Large intestine (tissue), 3 donors: ENCODE data around the gene JAG2. TPM values are rescaled to one million over a fixed set of nuclear protein-coding genes. Genes with fewer than 3 reads are reported as not detected.
A peak's percentile ranks its signal among the peaks of the same experiment; 100 is the strongest.

Experiments used
- DNase-seq, 2 donors: peaks; one replicate each; pipeline versions ENCODE4 v3.0.0 to v3.0.0-alpha.2; 2013
- H3K27ac ChIP-seq: one replicate; pipeline ENCODE4 v1.5.1; 2013; ENCODE audit warnings: low read length
- H3K27me3 ChIP-seq: 2 replicates; pipeline ENCODE4 v1.6.1; 2013; ENCODE audit warnings: low read length; ENCODE audit not compliant: control insufficient read depth, insufficient read depth
- H3K36me3 ChIP-seq: 2 replicates; pipeline ENCODE4 v1.6.1; 2013; ENCODE audit warnings: low read length; ENCODE audit not compliant: control insufficient read depth, insufficient read depth
- H3K4me1 ChIP-seq: one replicate; pipeline ENCODE4 v1.6.1; 2013; ENCODE audit warnings: low read length; ENCODE audit not compliant: control insufficient read depth, insufficient read depth
- H3K4me3 ChIP-seq: one replicate; pipeline ENCODE4 v1.5.1; 2013; ENCODE audit warnings: low read length
- H3K9me3 ChIP-seq: one replicate; pipeline ENCODE4 v1.6.1; 2013; ENCODE audit warnings: mild to moderate bottlenecking, low read depth, low read length, moderate library complexity; ENCODE audit not compliant: control insufficient read depth
- WGBS: methylation state at CpG from one replicate; pipeline ENCODE4 v1.1.5; 2013; ENCODE audit warnings: low lambda C conversion rate; ENCODE audit not compliant: insufficient coverage; 5-methylcytosine and 5-hydroxymethylcytosine counted together
- polyA plus RNA-seq: library from polyadenylated mRNA; unstranded; fragments of 120-200 nt; gene quantifications from one replicate; pipeline ENCODE4 v1.2.1, GENCODE V29; 2013

Gene JAG2
- polyA plus RNA-seq, 1 donor, result 11.0 TPM

- no peak for DNase-seq
- Histone ChIP-seq H3K4me3 (no peak overlapping the region), H3K4me1 (peaks cover 8% of the 10 kb centered on the region), H3K27me3 (peaks cover 2% of the 10 kb centered on the region), H3K9me3 (peaks cover 8% of the 10 kb centered on the region), H3K36me3 (no peaks in the 10 kb centered on the region), H3K27ac (no peak overlapping the region)
- 60% methylated on average over 1 of the region's 8 CpGs for WGBS
Measured at GRCh38 chr14:105098316-105098715, 70.3 kb downstream of the JAG2 start.

- DNase-seq, result no peak
- H3K36me3 ChIP-seq, result no peaks in the 10 kb centered on the region
- no peaks in the 10 kb centered on the region for H3K27me3 ChIP-seq
- WGBS, result no CpG with 5 or more reads among the region's 7 CpGs
- H3K4me3 ChIP-seq, result no peak overlapping the region
- H3K27ac ChIP-seq, result no peak overlapping the region
- H3K9me3 ChIP-seq, result peaks cover 8% of the 10 kb centered on the region
- H3K4me1 ChIP-seq, result peaks cover 10% of the 10 kb centered on the region
Measured at GRCh38 chr14:105097794-105098127, 70.8 kb downstream of the JAG2 start.

- Histone ChIP-seq H3K36me3 (no peaks in the 10 kb centered on the region), H3K4me1 (peaks cover 23% of the 10 kb centered on the region), H3K27me3 (no peaks in the 10 kb centered on the region), H3K27ac (no peak overlapping the region), H3K9me3 (peaks cover 8% of the 10 kb centered on the region), H3K4me3 (no peak overlapping the region)
- no peak for DNase-seq
- no CpG with 5 or more reads among the region's 15 CpGs for WGBS
Measured at GRCh38 chr14:105096206-105096875, 72.2 kb downstream of the JAG2 start.

- Histone ChIP-seq H3K36me3 (no peaks in the 10 kb centered on the region), H3K27ac (no peak overlapping the region), H3K9me3 (peaks cover 8% of the 10 kb centered on the region), H3K4me1 (peaks cover 32% of the 10 kb centered on the region), H3K27me3 (no peaks in the 10 kb centered on the region), H3K4me3 (no peak overlapping the region)
- no CpG with 5 or more reads among the region's 7 CpGs for WGBS
- no peak for DNase-seq
Measured at GRCh38 chr14:105095236-105095805, 73.3 kb downstream of the JAG2 start.

GRCh38 chr14:105094193-105094907, 74.2 kb downstream of the JAG2 start:
- peak in 1 of 2 donors; percentile 26 for DNase-seq
- Histone ChIP-seq H3K27me3 (no peaks in the 10 kb centered on the region), H3K27ac (peak overlapping the region; percentile 96), H3K9me3 (peaks cover 4% of the 10 kb centered on the region), H3K4me3 (peak overlapping the region; percentile 93), H3K36me3 (no peaks in the 10 kb centered on the region), H3K4me1 (peaks cover 33% of the 10 kb centered on the region)
- WGBS, result no CpG with 5 or more reads among the region's 14 CpGs

- WGBS, result no CpG with 5 or more reads among the region's 76 CpGs
- H3K4me1 ChIP-seq, result peaks cover 40% of the 10 kb centered on the region
- DNase-seq, result peak; percentile 85 to 92
Measured at GRCh38 chr14:105093431-105094192, 75.0 kb downstream of the JAG2 start.

DNA sequence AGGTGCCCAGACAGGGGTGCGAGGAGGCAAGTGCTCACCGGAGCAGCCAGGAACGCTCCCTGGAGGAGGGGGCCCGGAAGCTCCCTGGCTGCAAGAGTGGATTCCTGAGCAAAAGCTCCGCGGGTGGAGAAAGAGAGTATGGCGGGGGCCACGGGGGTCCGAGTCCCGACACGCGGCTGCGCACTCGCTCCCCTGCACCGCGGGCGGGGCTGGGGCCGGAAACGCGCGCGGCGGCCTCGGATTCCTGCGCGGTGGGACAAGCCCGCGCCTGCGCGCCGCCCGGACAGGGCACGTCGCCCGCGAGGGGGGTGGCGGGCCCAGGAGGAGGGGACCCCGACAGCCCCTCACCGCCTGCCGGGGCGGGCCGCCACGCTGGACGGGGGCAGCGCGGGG, 75.5 kb downstream of the JAG2 start:
- WGBS, result no CpG with 5 or more reads among the region's 46 CpGs
- Histone ChIP-seq H3K9me3 (peaks cover 4% of the 10 kb centered on the region), H3K27ac (peak overlapping the region; percentile 97), H3K36me3 (no peaks in the 10 kb centered on the region), H3K4me3 (peak overlapping the region; percentile 64), H3K4me1 (peaks cover 43% of the 10 kb centered on the region), H3K27me3 (peaks cover 8% of the 10 kb centered on the region)
- no peak for DNase-seq

More at GRCh38 chr14:105093431-105094192, 75.0 kb downstream of the JAG2 start:
- Histone ChIP-seq H3K4me3 (peak overlapping the region; percentile 93), H3K27ac (peak overlapping the region; percentile 96), H3K36me3 (no peaks in the 10 kb centered on the region), H3K9me3 (peaks cover 4% of the 10 kb centered on the region), H3K27me3 (peaks cover 2% of the 10 kb centered on the region)

DNA sequence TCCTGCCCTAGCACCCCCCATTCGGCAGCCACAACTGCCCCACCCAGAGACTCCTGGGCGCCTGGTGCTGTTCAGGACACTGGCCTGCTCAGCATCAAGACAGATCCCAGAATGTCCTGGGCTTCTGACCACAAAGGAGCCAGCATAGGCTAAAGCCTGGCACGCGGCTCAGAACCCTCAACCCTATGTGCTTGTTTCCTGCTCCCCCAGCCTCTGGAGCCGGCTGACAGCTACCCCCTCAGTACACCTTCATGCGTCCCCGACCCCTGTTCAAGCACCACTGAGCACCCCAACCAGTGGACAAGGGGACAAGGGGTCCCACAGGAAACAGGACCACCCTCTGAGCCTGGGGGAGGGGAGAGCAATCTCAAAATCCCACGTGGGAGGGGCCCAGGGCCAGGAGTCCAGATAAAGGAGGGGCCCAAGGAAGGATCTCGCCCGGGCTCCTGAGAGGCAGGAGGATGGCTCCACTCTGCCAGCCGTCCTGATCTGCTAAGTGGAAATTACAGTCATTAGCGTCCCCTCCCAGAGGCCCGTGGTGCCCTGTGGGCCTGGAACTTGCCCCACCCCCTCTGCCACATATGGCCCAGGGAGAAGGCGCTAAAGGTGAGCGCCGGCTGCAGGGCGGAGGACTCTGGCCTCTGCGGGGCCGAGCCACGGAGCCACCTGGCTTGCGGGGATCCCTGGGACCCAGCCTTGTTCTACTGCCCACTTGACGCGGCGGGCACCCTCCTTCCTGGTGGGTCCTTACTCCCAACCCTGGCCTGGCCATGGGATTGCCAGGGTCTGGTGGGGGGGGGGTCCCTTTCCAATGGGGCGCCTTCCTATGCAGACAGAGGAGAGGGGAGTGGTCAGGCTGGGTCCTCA, 76.2 kb downstream of the JAG2 start:
- no CpG with 5 or more reads among the region's 25 CpGs for WGBS
- Histone ChIP-seq H3K27ac (peak overlapping the region; percentile 97), H3K36me3 (no peaks in the 10 kb centered on the region), H3K9me3 (peaks cover 2% of the 10 kb centered on the region), H3K27me3 (peaks cover 13% of the 10 kb centered on the region), H3K4me3 (peak overlapping the region; percentile 64), H3K4me1 (peaks cover 45% of the 10 kb centered on the region)
- peak; percentile 81 to 93 for DNase-seq

- Histone ChIP-seq H3K4me1 (peaks cover 46% of the 10 kb centered on the region), H3K36me3 (no peaks in the 10 kb centered on the region), H3K27me3 (peaks cover 18% of the 10 kb centered on the region), H3K4me3 (no peak overlapping the region), H3K27ac (peak overlapping the region; percentile 97), H3K9me3 (peaks cover 2% of the 10 kb centered on the region)
- no CpG with 5 or more reads among the region's 19 CpGs for WGBS
- peak; percentile 79 to 90 for DNase-seq
Measured at GRCh38 chr14:105091517-105092170, 76.9 kb downstream of the JAG2 start.
